ENCODE data around the gene CPED1. TPM values are rescaled to one million over a fixed set of nuclear protein-coding genes. Genes with fewer than 3 reads are reported as not detected.
"Not testable (repeated sequence)": the region's sequence is repeated elsewhere in the genome, so short reads cannot be mapped to it uniquely, and the experiment has no call there.

CPED1 gene
- total RNA-seq, 2 experiments from 2014 or later: not detected

- no peaks in the 10 kb centered on the region for H3K36me3 Mint-ChIP-seq
- DNase-seq: no peak
- no peak overlapping the region for H3K4me3 Mint-ChIP-seq
- peaks cover 16% of the 10 kb centered on the region for H3K4me1 Mint-ChIP-seq (ENCODE audit: low read depth)
- intact Hi-C loops (cut with micrococcal nuclease): loop anchor here (5.0 to 10.0 kb wide), 2 partner anchors 294 to 322 kb away; partner anchors contain the start of gene ING3
- ChIA-PET CTCF (no interaction called here), POLR2A (no interaction called here)
- no peaks in the 10 kb centered on the region for H3K9me3 Mint-ChIP-seq
- peaks cover 34% of the 10 kb centered on the region for H3K27me3 Mint-ChIP-seq
- H3K27ac Mint-ChIP-seq: no peak overlapping the region
These were observed 287.8 kb downstream of the CPED1 start for GRCh38 chr7:121276313-121276712.

- ChIA-PET CTCF (interaction anchor here (1.2 kb wide), 1 partner anchor 266 kb away, joined by 3 read pairs; no protein-coding TSS in a partner anchor), POLR2A (interaction anchor here (0.8 to 1.6 kb wide), 2 partner anchors 29 to 253 kb away, joined by 3 to 4 read pairs; no protein-coding TSS in a partner anchor)
- Mint-ChIP-seq H3K36me3 (no peaks in the 10 kb centered on the region), H3K9me3 (no peaks in the 10 kb centered on the region), H3K27ac (no peak overlapping the region), H3K4me3 (no peak overlapping the region), H3K27me3 (peaks cover 30% of the 10 kb centered on the region), H3K4me1 (ENCODE audit: low read depth) (peaks cover 16% of the 10 kb centered on the region)
- no peak for DNase-seq
- intact Hi-C loops (cut with micrococcal nuclease): loop anchor here (1.0 to 10.0 kb wide), 6 partner anchors 9 to 324 kb away; partner anchors contain the start of gene ING3
These were observed 289.9 kb downstream of the CPED1 start for GRCh38 chr7:121278120-121279021.

GRCh38 chr7:121279060-121279620, 290.6 kb downstream of the CPED1 start:
- H3K9me3 Mint-ChIP-seq: peaks cover 3% of the 10 kb centered on the region
- ChIA-PET POLR2A (interaction anchor here (0.8 to 1.6 kb wide), 2 partner anchors 28 to 252 kb away, joined by 3 to 4 read pairs; no protein-coding TSS in a partner anchor), CTCF (interaction anchor here (0.6 to 1.2 kb wide), 2 partner anchors 82 to 265 kb away, joined by 3 read pairs; no protein-coding TSS in a partner anchor)
- no peak overlapping the region for H3K4me3 Mint-ChIP-seq
- H3K27me3 Mint-ChIP-seq: peaks cover 27% of the 10 kb centered on the region
- intact Hi-C loops (cut with micrococcal nuclease): loop anchor here (2.0 to 10.0 kb wide), 4 partner anchors 28 to 324 kb away; partner anchors contain the start of gene ING3
- peaks cover 16% of the 10 kb centered on the region for H3K4me1 Mint-ChIP-seq (ENCODE audit: low read depth)
- no peaks in the 10 kb centered on the region for H3K36me3 Mint-ChIP-seq
- no peak for DNase-seq
- H3K27ac Mint-ChIP-seq: no peak overlapping the region

- Mint-ChIP-seq H3K36me3 (no peaks in the 10 kb centered on the region), H3K27me3 (peaks cover 27% of the 10 kb centered on the region), H3K4me3 (no peak overlapping the region), H3K4me1 (ENCODE audit: low read depth) (peaks cover 16% of the 10 kb centered on the region), H3K9me3 (peaks cover 10% of the 10 kb centered on the region), H3K27ac (no peak overlapping the region)
- POLR2A ChIA-PET: interaction anchor here (1.6 kb wide), 1 partner anchor 27 kb away, joined by 3 read pairs; no protein-coding TSS in a partner anchor
- DNase-seq: no peak
- CTCF ChIA-PET: interaction anchor here (0.6 kb wide), 1 partner anchor 81 kb away, joined by 3 read pairs; no protein-coding TSS in a partner anchor
- intact Hi-C loops (cut with micrococcal nuclease): loop anchor here (2.0 to 10.0 kb wide), 4 partner anchors 27 to 325 kb away; partner anchors contain the start of gene ING3
These were observed 291.3 kb downstream of the CPED1 start for GRCh38 chr7:121279822-121280221.

GRCh38 chr7:121280656-121281055, 292.1 kb downstream of the CPED1 start:
- Mint-ChIP-seq H3K4me3 (no peak overlapping the region), H3K4me1 (ENCODE audit: low read depth) (peaks cover 16% of the 10 kb centered on the region), H3K27me3 (peaks cover 24% of the 10 kb centered on the region), H3K36me3 (peaks cover 2% of the 10 kb centered on the region), H3K9me3 (peaks cover 17% of the 10 kb centered on the region), H3K27ac (no peak overlapping the region)
- intact Hi-C loops (cut with micrococcal nuclease): no loop called here
- DNase-seq: no peak
- ChIA-PET CTCF (no interaction called here), POLR2A (no interaction called here)

- ChIA-PET POLR2A (no interaction called here), CTCF (no interaction called here)
- Mint-ChIP-seq H3K4me1 (ENCODE audit: low read depth) (peaks cover 21% of the 10 kb centered on the region), H3K36me3 (peaks cover 2% of the 10 kb centered on the region), H3K27me3 (peaks cover 15% of the 10 kb centered on the region), H3K4me3 (no peak overlapping the region), H3K9me3 (peaks cover 19% of the 10 kb centered on the region), H3K27ac (no peak overlapping the region)
- intact Hi-C loops (cut with micrococcal nuclease): no loop called here
- no peak for DNase-seq
These were observed 293.6 kb downstream of the CPED1 start for GRCh38 chr7:121282129-121282528.

GRCh38 chr7:121285066-121285667, 296.7 kb downstream of the CPED1 start:
- POLR2A ChIA-PET: no interaction called here

GRCh38 chr7:121286186-121286585, 297.7 kb downstream of the CPED1 start:
- Mint-ChIP-seq H3K9me3 (peaks cover 26% of the 10 kb centered on the region), H3K27ac (no peak overlapping the region), H3K27me3 (peaks cover 4% of the 10 kb centered on the region), H3K4me1 (ENCODE audit: low read depth) (peaks cover 6% of the 10 kb centered on the region), H3K36me3 (peaks cover 2% of the 10 kb centered on the region), H3K4me3 (no peak overlapping the region)
- DNase-seq: no peak
- ChIA-PET POLR2A (no interaction called here), CTCF (no interaction called here)
- intact Hi-C loops (cut with micrococcal nuclease): no loop called here

More at GRCh38 chr7:121285066-121285667, 296.7 kb downstream of the CPED1 start:
- H3K4me1 Mint-ChIP-seq (ENCODE audit: low read depth): peaks cover 6% of the 10 kb centered on the region
- H3K36me3 Mint-ChIP-seq: peaks cover 2% of the 10 kb centered on the region
- no peak overlapping the region for H3K4me3 Mint-ChIP-seq
- no peak overlapping the region for H3K27ac Mint-ChIP-seq
- peaks cover 24% of the 10 kb centered on the region for H3K9me3 Mint-ChIP-seq
- DNase-seq: no peak
- H3K27me3 Mint-ChIP-seq: peaks cover 4% of the 10 kb centered on the region
- CTCF ChIA-PET: no interaction called here
- intact Hi-C loops (cut with micrococcal nuclease): no loop called here

- H3K4me1 Mint-ChIP-seq (ENCODE audit: low read depth): peaks cover 6% of the 10 kb centered on the region
- DNase-seq: no peak
- no peak overlapping the region for H3K27ac Mint-ChIP-seq
- peaks cover 26% of the 10 kb centered on the region for H3K9me3 Mint-ChIP-seq
- H3K4me3 Mint-ChIP-seq: no peak overlapping the region
- intact Hi-C loops (cut with micrococcal nuclease): loop anchor here (1.0 kb wide), 1 partner anchor 9 kb away; no protein-coding TSS in a partner anchor
- ChIA-PET POLR2A (no interaction called here), CTCF (no interaction called here)
- peaks cover 2% of the 10 kb centered on the region for H3K36me3 Mint-ChIP-seq
- H3K27me3 Mint-ChIP-seq: peaks cover 9% of the 10 kb centered on the region
These were observed 298.5 kb downstream of the CPED1 start for GRCh38 chr7:121286742-121287734.

GRCh38 chr7:121288894-121289293, 300.4 kb downstream of the CPED1 start:
- CTCF ChIA-PET: no interaction called here
- no peak for DNase-seq
- intact Hi-C loops (cut with micrococcal nuclease): no loop called here

GRCh38 chr7:121289930-121290329, 301.4 kb downstream of the CPED1 start:
- H3K27ac Mint-ChIP-seq; DNase-seq; intact Hi-C loops (cut with micrococcal nuclease); H3K36me3 Mint-ChIP-seq; H3K4me3 Mint-ChIP-seq; H3K4me1 Mint-ChIP-seq (ENCODE audit: low read depth); CTCF ChIA-PET; POLR2A ChIA-PET; H3K27me3 Mint-ChIP-seq: not testable (repeated sequence)
- H3K9me3 Mint-ChIP-seq: peaks cover 15% of the 10 kb centered on the region

More at GRCh38 chr7:121288894-121289293, 300.4 kb downstream of the CPED1 start:
- POLR2A ChIA-PET: no interaction called here
- H3K27ac Mint-ChIP-seq: no peak overlapping the region
- peaks cover 26% of the 10 kb centered on the region for H3K9me3 Mint-ChIP-seq
- peaks cover 10% of the 10 kb centered on the region for H3K27me3 Mint-ChIP-seq
- H3K36me3 Mint-ChIP-seq: peaks cover 2% of the 10 kb centered on the region
- no peak overlapping the region for H3K4me3 Mint-ChIP-seq
- H3K4me1 Mint-ChIP-seq (ENCODE audit: low read depth): peaks cover 6% of the 10 kb centered on the region
